Mononuclear cell (primary cell): ENCODE measurements around the gene SMIM10L2A. TPM values are rescaled to one million over a fixed set of nuclear protein-coding genes. Genes with fewer than 3 reads are reported as not detected.
"Not testable (repeated sequence)": the region's sequence is repeated elsewhere in the genome, so short reads cannot be mapped to it uniquely, and the experiment has no call there.

Source experiments
- H3K27me3 ChIP-seq: 2 replicates; pipeline ENCODE4 v1.6.0; 2011; ENCODE audit warnings: low read length, control low read depth; ENCODE audit not compliant: insufficient read depth
- H3K4me1 ChIP-seq: 2 replicates; pipeline ENCODE4 v1.5.1; 2011; ENCODE audit warnings: mild to moderate bottlenecking, low read length, control low read depth; ENCODE audit not compliant: insufficient read depth
- H3K4me3 ChIP-seq: 2 replicates; pipeline ENCODE4 v1.5.1; 2011; ENCODE audit warnings: mild to moderate bottlenecking, low read length, moderate library complexity
- H3K9me3 ChIP-seq: 2 replicates; pipeline ENCODE4 v1.5.1; 2011; ENCODE audit warnings: low read depth, mild to moderate bottlenecking, control low read depth, low read length
- total RNA-seq: library from RNA; depleted of rRNA; stranded (reverse); fragments of >200 nt; gene quantifications from one replicate; pipeline ENCODE4 v1.2.3, GENCODE V29; 2012

SMIM10L2A gene
- total RNA-seq, 1 donor = 0.31 TPM

- H3K4me1 ChIP-seq, H3K9me3 ChIP-seq, H3K4me3 ChIP-seq, H3K27me3 ChIP-seq: not testable (repeated sequence)
These were observed 15.3 kb upstream of the SMIM10L2A start for GRCh38 chrX:135406428-135406827.

DNA sequence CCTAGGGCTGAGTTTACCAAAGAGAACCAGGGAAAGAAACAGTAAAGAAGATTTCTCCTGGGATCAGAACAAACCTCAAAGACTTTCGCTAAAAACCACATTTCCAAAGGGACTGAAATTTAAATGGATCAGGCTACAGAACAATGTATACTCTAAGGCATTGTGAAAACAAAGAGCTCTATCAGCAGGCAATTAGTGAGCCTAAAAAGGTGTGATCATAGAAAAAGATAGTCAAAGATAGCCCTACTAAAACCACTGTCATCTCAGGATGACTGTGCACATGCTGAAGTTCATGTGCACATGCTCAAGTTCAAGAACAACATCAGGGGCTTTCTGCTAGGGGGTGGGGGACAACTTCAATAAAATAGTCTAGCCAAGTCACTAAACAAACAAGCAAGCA is 12.9 kb upstream of the SMIM10L2A start:
- H3K9me3 ChIP-seq = no peaks in the 10 kb centered on the region
- H3K4me1 ChIP-seq = no peaks in the 10 kb centered on the region
- H3K4me3 ChIP-seq = no peak overlapping the region
- no peaks in the 10 kb centered on the region for H3K27me3 ChIP-seq

DNA sequence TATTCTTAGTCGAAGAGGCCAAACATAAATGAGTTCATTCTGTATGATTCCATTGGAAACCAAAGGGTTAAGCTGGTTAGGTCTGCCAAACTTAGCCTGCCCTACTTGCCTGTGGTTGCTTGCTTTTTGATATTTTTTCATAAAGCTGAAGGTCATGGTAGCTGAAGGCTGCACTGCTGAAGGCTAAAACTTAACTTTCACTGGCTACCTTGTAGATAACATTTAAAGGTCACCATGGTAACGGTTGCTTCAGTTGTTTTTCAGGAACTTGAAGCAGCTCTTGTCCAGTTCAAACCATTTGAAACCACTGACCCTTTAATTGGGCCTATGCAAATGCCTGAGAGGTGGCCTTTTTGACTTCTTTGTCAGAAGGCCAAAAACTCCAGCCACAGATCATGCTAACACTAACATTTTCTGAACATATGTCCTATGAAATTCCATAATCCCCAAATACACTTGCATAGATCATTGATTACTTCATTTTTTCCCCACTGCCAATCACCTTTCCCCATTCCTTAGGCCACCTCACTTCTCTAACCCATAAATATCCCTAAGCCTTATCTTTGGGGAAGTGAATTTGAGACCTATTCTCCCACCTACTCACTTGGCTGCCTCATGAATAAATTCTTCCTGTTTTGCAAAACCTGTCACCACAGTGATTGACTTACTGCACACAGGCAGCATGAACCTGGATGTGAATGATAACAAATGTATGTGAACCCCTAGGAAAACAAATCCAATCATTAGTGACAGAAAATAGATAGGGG is 10.7 kb upstream of the SMIM10L2A start:
- no peaks in the 10 kb centered on the region for H3K9me3 ChIP-seq
- H3K27me3 ChIP-seq = no peaks in the 10 kb centered on the region
- no peaks in the 10 kb centered on the region for H3K4me1 ChIP-seq
- H3K4me3 ChIP-seq = no peak overlapping the region

GRCh38 chrX:135411893-135412292 is 9.9 kb upstream of the SMIM10L2A start:
- Histone ChIP-seq H3K9me3 (no peaks in the 10 kb centered on the region), H3K4me1 (no peaks in the 10 kb centered on the region), H3K4me3 (no peak overlapping the region), H3K27me3 (no peaks in the 10 kb centered on the region)

GRCh38 chrX:135416546-135416945 is 5.2 kb upstream of the SMIM10L2A start:
- no peaks in the 10 kb centered on the region for H3K9me3 ChIP-seq
- no peak overlapping the region for H3K4me3 ChIP-seq
- no peaks in the 10 kb centered on the region for H3K27me3 ChIP-seq
- no peaks in the 10 kb centered on the region for H3K4me1 ChIP-seq

GRCh38 chrX:135420831-135421230 is 913 bp upstream of the SMIM10L2A start:
- no peaks in the 10 kb centered on the region for H3K9me3 ChIP-seq
- no peaks in the 10 kb centered on the region for H3K27me3 ChIP-seq
- no peaks in the 10 kb centered on the region for H3K4me1 ChIP-seq
- no peak overlapping the region for H3K4me3 ChIP-seq

DNA sequence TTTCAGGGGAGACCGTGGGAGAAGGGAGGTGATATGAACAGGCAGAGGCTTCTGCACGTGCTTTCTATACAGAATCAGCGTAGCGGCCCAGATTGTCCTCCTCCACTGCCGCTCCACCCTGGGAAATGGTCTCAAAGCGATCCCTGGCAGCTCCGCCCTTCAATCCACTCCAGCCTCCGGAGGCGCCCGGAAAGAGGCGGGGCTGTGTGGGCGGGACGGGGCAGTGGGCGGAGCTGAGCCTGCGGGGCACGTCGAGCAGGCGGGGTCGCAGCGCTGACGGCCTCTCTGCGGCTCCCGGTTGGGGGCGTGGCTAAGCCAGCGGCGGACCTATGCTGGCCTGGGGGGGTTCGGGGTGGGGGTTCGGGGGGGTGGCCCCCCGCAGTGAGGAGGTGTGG is 210 bp upstream of the SMIM10L2A start:
- Histone ChIP-seq H3K4me1 (no peaks in the 10 kb centered on the region), H3K9me3 (no peaks in the 10 kb centered on the region), H3K4me3 (peak overlapping the region; percentile 19), H3K27me3 (no peaks in the 10 kb centered on the region)

DNA sequence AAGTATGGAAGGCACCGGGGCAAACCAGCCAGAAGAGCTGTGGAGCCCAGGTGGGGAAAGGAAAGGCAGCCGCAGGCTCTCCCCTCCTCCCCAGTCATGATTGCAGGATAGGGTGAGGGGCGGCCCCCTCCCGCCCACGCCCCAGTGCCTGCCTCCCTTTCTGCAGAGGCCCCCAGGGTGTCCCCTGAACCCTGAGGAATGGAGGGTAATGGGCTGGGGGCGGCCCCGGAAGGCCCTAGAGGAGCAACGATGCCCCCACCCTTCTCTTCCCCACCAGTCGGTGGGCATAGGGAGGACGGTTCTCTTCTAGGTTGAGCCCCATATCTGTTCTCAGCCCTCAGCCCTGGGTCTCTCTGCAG is 1.0 kb downstream of the SMIM10L2A start:
- H3K27me3 ChIP-seq, H3K4me1 ChIP-seq, H3K9me3 ChIP-seq, H3K4me3 ChIP-seq: not testable (repeated sequence)

DNA sequence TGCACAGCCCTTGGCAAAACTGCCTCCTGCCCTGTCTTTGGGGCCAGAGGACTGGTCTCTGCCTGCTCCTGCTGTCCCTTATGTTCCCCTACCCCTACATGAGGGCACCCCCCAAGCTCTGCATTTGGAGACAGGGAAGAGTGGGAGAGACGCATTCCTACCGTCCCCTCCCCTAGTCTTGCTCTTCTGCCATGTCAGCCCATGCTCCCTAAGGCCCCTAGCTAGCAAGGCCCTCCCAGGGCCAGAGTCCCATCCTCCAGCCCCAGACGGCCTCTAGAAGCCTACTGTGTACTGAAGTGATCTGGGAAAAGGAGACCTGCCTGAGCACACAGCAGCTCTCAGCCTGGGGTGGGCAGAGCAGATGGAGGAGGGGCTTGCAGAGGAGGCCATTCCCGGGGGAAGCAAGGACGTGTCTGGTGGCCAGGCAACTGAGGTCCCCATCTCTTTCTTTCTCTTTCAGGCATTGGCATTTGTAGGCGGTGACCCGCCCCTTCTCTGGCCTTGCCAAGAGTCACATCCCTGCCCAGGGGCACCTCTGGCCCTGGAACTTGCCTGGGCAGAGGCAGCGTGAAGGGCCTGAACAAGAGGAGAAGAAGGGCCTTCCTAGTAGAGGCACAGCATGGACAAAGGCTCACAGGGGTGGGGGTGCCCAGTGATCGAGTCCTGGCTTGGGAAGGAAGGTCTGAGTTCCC is 1.6 kb downstream of the SMIM10L2A start:
- H3K4me3 ChIP-seq, H3K27me3 ChIP-seq, H3K9me3 ChIP-seq, H3K4me1 ChIP-seq: not testable (repeated sequence)

DNA sequence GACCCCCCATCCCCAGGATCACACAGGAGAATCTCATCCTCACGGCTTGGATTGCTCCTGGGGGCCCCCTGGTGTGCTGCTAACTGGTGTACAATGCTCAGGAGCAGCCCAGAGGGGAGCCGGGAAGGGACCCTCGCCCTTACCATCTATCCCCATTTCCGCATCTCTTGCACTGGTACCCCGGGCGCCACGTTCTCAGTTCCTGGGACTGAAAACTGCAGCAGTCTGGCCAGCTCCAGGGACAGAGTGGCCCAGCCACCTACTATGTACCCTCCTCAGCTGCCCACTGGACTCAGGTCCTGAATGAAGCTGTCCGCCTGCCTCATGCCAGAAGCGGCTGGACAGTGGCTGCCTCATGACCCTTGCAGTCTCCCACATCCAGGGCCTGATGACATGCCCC is 2.7 kb downstream of the SMIM10L2A start:
- H3K9me3 ChIP-seq = no peaks in the 10 kb centered on the region
- H3K4me1 ChIP-seq = no peaks in the 10 kb centered on the region
- H3K27me3 ChIP-seq = no peaks in the 10 kb centered on the region
- H3K4me3 ChIP-seq = no peak overlapping the region

DNA sequence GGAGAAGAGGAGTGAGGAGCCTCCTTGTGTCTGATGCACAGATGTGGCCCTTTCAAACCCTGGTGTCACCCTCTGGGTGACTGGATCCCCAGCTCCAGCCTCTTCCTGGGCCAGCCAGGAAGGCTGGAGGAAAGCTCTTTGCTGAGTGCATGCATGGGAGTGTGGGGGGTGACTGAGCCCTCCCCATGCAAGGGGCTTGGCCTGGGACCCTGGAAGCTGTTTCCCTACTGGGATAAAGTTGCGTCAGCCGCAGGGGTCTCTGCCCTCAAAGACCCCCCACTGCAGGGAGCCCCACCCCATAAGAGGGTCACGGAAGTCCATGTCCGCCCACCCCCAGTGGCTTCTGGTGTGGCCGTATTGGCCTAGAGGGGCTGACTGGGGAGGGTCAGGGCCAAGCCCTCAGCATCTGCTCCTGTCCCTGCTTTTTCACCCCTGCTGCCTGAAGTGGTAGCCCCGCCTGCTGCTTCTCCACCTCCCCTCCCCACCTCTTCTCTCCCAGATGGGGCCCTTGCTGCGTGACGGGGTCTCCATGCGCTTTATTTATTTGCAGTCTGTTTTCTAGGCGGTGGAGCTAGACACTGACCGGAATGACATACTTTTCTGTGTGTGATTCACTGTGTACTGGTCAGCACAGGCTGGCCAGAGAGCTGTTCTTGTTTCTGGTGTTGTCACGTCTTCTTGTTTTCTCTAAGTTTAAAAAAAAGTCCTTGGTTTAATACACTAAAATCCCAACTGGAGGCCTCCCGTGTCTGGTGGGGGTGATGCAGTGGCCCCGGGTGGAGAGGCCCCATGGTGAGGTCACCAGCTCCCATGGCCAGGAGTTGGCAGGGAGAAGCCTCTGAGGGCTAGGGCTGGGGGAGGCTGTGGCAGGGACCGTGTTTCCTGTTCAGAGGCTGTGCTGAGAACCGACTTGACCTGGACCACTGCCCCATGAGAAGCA is 3.6 kb downstream of the SMIM10L2A start:
- peaks cover 3% of the 10 kb centered on the region for H3K27me3 ChIP-seq
- no peaks in the 10 kb centered on the region for H3K9me3 ChIP-seq
- H3K4me1 ChIP-seq = no peaks in the 10 kb centered on the region
- no peak overlapping the region for H3K4me3 ChIP-seq

DNA sequence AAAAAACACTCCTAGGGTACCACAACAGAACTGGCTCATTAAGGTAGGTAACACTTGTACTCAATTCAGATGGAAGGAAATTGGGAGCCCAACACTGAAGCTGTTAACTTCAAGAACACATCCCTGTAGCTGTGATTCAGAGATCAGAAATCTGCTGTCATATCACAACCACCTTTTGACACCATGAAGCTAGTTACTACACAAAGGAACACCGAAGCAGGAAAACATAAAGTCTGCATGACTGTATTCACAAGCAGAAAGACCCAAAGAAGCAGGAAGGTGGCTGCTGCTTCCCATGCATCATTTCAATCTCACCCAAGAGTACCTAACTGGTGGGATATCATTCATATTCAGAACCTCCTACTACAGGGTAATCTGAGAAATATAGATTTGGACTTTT is 7.7 kb downstream of the SMIM10L2A start:
- Histone ChIP-seq H3K27me3 (peaks cover 3% of the 10 kb centered on the region), H3K4me3 (no peak overlapping the region), H3K4me1 (no peaks in the 10 kb centered on the region), H3K9me3 (no peaks in the 10 kb centered on the region)

DNA sequence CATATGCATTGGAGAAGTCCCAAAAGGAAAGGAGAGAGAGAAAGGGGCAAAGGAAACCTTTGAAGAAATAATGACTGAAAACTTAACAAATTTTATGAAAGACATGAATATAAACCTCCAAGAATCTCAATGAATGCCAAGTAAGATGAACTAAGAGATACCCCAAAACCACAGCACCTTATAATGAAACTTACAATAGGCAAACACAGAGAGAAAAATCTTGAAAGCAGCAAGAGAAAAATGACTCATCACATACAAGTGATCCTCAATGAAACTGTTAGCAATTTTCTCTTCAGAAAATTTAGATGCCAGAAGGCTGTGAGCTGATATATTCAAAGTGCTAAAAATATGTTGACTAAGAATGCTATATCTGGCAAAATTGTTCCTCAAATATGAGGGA is 10.1 kb downstream of the SMIM10L2A start:
- peaks cover 3% of the 10 kb centered on the region for H3K27me3 ChIP-seq
- no peak overlapping the region for H3K4me3 ChIP-seq
- no peaks in the 10 kb centered on the region for H3K9me3 ChIP-seq
- no peaks in the 10 kb centered on the region for H3K4me1 ChIP-seq

- Histone ChIP-seq H3K9me3 (no peaks in the 10 kb centered on the region), H3K4me3 (no peak overlapping the region), H3K27me3 (peaks cover 3% of the 10 kb centered on the region), H3K4me1 (no peaks in the 10 kb centered on the region)
These were observed 10.7 kb downstream of the SMIM10L2A start for GRCh38 chrX:135432453-135432852.

GRCh38 chrX:135432881-135433521 is 11.3 kb downstream of the SMIM10L2A start:
- Histone ChIP-seq H3K4me1 (no peaks in the 10 kb centered on the region), H3K9me3 (no peaks in the 10 kb centered on the region), H3K4me3 (no peak overlapping the region), H3K27me3 (peaks cover 3% of the 10 kb centered on the region)
